ENCODE measurements around the gene CLMN.

GRCh38 chr14:95234426-95234825 lies 85.3 kb downstream of the CLMN start:
- no peak for TF ChIP-seq CTCF (IDR thresholded peaks at IDR 0.05; ENCODE audit: poor library complexity)
- no peak for TF ChIP-seq EZH2 (IDR thresholded peaks at IDR 0.05; ENCODE audit: borderline replicate concordance)
